ENCODE measurements around the gene TCERG1L. TPM values are rescaled to one million over a fixed set of nuclear protein-coding genes. Genes with fewer than 3 reads are reported as not detected.
"Not testable (repeated sequence)": the region's sequence is repeated elsewhere in the genome, so short reads cannot be mapped to it uniquely, and the experiment has no call there.

The TCERG1L gene
- total RNA-seq, 4 donors from 2014 or later, result 0.12 TPM; not detected in 3

GRCh38 chr10:131178521-131179331 lies 132.8 kb downstream of the TCERG1L start:
- H3K27me3 ChIP-seq, result peaks cover 53% of the 10 kb centered on the region
- H3K9me3 ChIP-seq, result no peaks in the 10 kb centered on the region
- TF ChIP-seq, protein P1, sequence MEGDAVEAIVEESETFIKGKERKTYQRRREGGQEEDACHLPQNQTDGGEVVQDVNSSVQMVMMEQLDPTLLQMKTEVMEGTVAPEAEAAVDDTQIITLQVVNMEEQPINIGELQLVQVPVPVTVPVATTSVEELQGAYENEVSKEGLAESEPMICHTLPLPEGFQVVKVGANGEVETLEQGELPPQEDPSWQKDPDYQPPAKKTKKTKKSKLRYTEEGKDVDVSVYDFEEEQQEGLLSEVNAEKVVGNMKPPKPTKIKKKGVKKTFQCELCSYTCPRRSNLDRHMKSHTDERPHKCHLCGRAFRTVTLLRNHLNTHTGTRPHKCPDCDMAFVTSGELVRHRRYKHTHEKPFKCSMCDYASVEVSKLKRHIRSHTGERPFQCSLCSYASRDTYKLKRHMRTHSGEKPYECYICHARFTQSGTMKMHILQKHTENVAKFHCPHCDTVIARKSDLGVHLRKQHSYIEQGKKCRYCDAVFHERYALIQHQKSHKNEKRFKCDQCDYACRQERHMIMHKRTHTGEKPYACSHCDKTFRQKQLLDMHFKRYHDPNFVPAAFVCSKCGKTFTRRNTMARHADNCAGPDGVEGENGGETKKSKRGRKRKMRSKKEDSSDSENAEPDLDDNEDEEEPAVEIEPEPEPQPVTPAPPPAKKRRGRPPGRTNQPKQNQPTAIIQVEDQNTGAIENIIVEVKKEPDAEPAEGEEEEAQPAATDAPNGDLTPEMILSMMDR (IDR thresholded peaks at IDR 0.05), result no peak
- TF ChIP-seq EP300 (IDR thresholded peaks at IDR 0.05) (no peak), POLR2AphosphoS5 (IDR thresholded peaks at IDR 0.05) (no peak)
- no peak for ATAC-seq
- no peak overlapping the region for H3K4me3 ChIP-seq
- no peaks in the 10 kb centered on the region for H3K4me1 ChIP-seq
- H3K36me3 ChIP-seq, result no peaks in the 10 kb centered on the region
- 80% methylated on average over 4 of the region's 29 CpGs; no CpG with 5 or more reads in 1 of the 2 donors for WGBS, 2 donors (ENCODE audit: low coverage in 1 of 2)
- no peak overlapping the region for H3K27ac ChIP-seq

DNA sequence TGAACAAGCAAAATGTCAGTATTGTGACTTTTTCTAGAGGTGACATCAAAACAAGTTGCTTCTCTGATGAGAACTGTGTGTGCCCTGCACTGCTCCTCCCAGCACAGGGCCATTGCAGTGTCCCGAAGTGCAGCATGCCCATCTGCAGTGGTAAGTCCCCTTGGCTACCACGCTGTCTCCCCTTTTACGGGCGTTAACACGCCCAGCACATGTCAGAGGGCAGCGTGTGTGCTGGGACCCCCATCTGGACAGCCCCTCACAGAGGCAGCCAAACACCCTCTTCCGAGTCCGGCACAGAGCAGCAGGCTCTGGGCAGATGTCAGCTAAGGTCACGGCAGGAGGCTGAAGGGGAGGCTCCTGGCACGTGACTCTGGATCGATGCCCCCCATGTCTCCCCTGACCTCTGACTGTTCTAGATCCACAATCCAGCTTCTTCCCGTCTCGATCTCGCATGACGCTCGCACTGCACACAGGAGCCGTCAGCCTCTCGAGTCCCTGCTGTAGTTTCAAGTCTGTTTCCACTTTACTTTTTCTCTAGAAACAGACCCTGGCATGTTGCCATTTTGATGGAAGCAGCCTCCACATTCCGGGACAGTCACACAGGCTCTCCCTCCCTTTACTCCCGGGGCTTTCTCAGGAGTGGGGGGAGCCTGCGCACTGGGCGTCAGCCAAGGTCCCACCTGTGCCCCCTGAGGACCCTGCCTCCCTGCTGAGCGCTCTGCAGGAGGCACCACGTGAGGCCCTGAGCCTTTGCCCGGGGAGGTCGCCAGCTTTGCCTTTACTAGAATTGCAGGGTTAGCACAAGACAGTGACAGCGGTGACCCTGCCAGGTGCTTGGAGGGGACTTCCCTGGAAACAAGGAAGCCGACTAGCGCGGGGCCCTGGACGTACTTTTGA lies 133.8 kb downstream of the TCERG1L start:
- TF ChIP-seq POLR2AphosphoS5 (IDR thresholded peaks at IDR 0.05) (no peak), EP300 (IDR thresholded peaks at IDR 0.05) (no peak), POLR2A (IDR thresholded peaks at IDR 0.05) (no peak)
- TF ChIP-seq, protein P1 (IDR thresholded peaks at IDR 0.05), result no peak
- WGBS, 2 donors (ENCODE audit: low coverage in 1 of 2), result 68% methylated on average over 14 of the region's 31 CpGs; no CpG with 5 or more reads in 1 of the 2 donors
- Histone ChIP-seq H3K36me3 (no peaks in the 10 kb centered on the region), H3K4me3 (no peak overlapping the region), H3K27ac (no peak overlapping the region), H3K9me3 (no peaks in the 10 kb centered on the region), H3K27me3 (peaks cover 54% of the 10 kb centered on the region), H3K4me1 (no peaks in the 10 kb centered on the region)
- no peak for ATAC-seq

DNA sequence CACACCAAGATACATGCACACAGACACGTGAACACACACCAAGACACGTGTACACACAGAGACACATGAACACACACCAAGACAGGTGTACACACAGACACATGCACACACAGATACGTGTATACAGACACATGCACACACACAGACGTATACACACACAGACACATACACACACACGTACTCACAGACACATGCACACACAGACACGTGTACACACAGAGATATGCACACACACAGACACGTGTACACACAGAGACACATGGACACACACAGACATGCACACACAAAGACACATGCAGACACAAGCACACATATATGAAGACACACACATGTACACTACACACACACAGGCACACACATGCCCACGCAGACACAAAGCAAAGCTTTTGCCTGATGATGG lies 134.6 kb downstream of the TCERG1L start:
- Histone ChIP-seq H3K36me3 (no peaks in the 10 kb centered on the region), H3K4me3 (no peak overlapping the region), H3K9me3 (no peaks in the 10 kb centered on the region), H3K4me1 (no peaks in the 10 kb centered on the region), H3K27ac (no peak overlapping the region), H3K27me3 (peaks cover 60% of the 10 kb centered on the region)
- ATAC-seq, result no peak
- TF ChIP-seq POLR2A (IDR thresholded peaks at IDR 0.05) (no peak), EP300 (IDR thresholded peaks at IDR 0.05) (no peak), POLR2AphosphoS5 (IDR thresholded peaks at IDR 0.05) (no peak)
- TF ChIP-seq, protein P1 (IDR thresholded peaks at IDR 0.05), result no peak
- WGBS, 2 donors (ENCODE audit: low coverage in 1 of 2), result 63 to 73% methylated on average over 7 of the region's 8 CpGs

- H3K4me1 ChIP-seq, ATAC-seq: not testable (repeated sequence)
- WGBS, 2 donors (ENCODE audit: low coverage in 1 of 2), result 66 to 74% methylated on average over 6 of the region's 7 CpGs
These were observed 135.2 kb downstream of the TCERG1L start for GRCh38 chr10:131176324-131176723.

DNA sequence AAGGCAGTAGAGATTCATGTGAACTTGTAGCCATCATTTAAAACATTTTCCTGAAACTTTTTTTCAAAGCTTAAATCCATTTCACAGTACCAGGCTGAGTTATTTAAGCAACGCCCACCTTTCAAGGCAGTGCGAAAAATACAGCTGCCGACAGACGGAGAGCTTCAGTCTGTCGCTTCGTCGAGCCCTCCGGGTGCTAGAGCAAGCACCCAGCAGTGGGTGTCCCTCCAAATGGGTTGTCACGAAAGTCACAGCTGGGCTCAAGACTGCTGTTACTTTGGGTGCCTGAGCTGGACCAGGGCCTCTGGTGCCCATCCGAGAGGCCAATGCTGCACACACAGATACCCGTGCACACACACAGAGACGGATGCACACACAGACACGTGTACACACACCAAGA lies 135.6 kb downstream of the TCERG1L start:
- no peak for TF ChIP-seq POLR2A (IDR thresholded peaks at IDR 0.05)
- no peak for TF ChIP-seq POLR2AphosphoS5 (IDR thresholded peaks at IDR 0.05)
- TF ChIP-seq, protein P1 (IDR thresholded peaks at IDR 0.05), result no peak
- TF ChIP-seq EP300 (IDR thresholded peaks at IDR 0.05), result no peak
- WGBS, 2 donors (ENCODE audit: low coverage in 1 of 2), result 86% methylated on average over 2 of the region's 13 CpGs; no CpG with 5 or more reads in 1 of the 2 donors
- H3K4me1 ChIP-seq, result no peaks in the 10 kb centered on the region
- H3K27ac ChIP-seq, result no peak overlapping the region
- no peaks in the 10 kb centered on the region for H3K9me3 ChIP-seq
- no peaks in the 10 kb centered on the region for H3K36me3 ChIP-seq
- no peak overlapping the region for H3K4me3 ChIP-seq
- no peak for ATAC-seq
- peaks cover 57% of the 10 kb centered on the region for H3K27me3 ChIP-seq

More at GRCh38 chr10:131176324-131176723, 135.2 kb downstream of the TCERG1L start:
- H3K27me3 ChIP-seq, result peaks cover 59% of the 10 kb centered on the region
- H3K9me3 ChIP-seq, H3K27ac ChIP-seq, H3K4me3 ChIP-seq, H3K36me3 ChIP-seq: not testable (repeated sequence)

All from gastroesophageal sphincter (tissue), 4 donors.